GM12864 (cell line): ENCODE data around the gene ZNF385B.

ENCODE experiments used
- DNase-seq: peaks from one replicate; pipeline ENCODE4 v3.0.0-alpha.2; 2011; ENCODE audit warnings: low read depth
- H3K4me3 ChIP-seq: 2 replicates; pipeline ENCODE4 v1.5.1; 2011; ENCODE audit warnings: mild to moderate bottlenecking, low read depth, low read length, control low read depth
- TF ChIP-seq, protein P1 (sequence below): IDR thresholded peaks from 2 replicates; pipeline ENCODE4 v1.5.1; 2011; ENCODE audit warnings: low read depth, mild to moderate bottlenecking, moderate library complexity, low read length, control low read depth, inconsistent platforms; ENCODE audit errors: missing control alignments

Gene ZNF385B

DNA sequence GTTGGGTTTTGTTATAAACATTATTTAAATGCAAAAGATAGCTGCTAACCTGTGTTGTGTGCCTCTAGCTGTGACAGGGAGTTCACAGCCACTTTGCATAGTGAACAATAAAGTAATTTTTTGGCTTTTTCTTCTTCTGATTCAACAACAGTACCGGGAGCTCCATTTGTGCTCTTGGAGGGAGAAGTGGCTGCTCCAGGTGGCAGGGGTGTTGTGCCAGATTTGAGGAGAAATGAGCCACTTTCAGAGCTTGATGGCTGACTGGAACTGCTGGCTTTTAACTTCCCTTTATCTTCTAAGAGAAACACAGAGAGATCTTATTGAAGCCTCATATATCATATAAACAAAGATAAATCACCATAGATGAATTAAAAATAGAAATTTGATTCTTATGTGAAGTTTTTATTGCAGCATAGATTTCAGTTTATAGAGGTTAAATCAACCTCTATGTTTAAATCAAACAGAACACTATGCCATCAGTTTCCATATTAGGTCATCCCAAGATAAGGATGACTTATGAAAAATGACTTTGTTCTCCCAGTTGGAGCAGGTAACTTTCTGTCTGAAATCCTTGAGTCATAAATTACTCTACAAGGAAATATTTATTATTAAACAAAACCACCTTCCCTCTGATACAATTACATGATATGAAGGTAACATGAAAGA, 414.8 kb downstream of the ZNF385B start:
- H3K4me3 ChIP-seq = no peak overlapping the region
- TF ChIP-seq, protein P1, sequence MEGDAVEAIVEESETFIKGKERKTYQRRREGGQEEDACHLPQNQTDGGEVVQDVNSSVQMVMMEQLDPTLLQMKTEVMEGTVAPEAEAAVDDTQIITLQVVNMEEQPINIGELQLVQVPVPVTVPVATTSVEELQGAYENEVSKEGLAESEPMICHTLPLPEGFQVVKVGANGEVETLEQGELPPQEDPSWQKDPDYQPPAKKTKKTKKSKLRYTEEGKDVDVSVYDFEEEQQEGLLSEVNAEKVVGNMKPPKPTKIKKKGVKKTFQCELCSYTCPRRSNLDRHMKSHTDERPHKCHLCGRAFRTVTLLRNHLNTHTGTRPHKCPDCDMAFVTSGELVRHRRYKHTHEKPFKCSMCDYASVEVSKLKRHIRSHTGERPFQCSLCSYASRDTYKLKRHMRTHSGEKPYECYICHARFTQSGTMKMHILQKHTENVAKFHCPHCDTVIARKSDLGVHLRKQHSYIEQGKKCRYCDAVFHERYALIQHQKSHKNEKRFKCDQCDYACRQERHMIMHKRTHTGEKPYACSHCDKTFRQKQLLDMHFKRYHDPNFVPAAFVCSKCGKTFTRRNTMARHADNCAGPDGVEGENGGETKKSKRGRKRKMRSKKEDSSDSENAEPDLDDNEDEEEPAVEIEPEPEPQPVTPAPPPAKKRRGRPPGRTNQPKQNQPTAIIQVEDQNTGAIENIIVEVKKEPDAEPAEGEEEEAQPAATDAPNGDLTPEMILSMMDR = no peak
- DNase-seq = no peak

DNA sequence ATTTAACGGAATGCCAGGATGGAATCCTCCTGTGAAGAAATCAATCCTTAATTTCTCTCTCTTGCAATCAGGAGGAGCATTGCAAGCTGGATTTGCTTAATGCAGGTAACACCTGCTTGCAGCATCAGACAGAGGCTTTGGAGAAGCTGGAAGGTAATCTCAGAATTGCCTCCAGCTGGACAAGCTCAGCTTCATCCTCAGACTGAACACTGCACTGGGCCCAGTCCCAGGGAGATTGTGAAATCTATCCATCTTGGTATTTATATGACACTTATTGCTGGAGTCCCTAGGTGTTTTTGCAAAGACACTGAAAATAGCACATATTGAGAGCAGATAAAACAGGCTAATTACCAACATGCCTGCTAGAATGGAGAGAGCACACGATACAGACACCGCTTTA, 417.4 kb downstream of the ZNF385B start:
- H3K4me3 ChIP-seq = no peak overlapping the region
- TF ChIP-seq, protein P1 = no peak
- DNase-seq = no peak

DNA sequence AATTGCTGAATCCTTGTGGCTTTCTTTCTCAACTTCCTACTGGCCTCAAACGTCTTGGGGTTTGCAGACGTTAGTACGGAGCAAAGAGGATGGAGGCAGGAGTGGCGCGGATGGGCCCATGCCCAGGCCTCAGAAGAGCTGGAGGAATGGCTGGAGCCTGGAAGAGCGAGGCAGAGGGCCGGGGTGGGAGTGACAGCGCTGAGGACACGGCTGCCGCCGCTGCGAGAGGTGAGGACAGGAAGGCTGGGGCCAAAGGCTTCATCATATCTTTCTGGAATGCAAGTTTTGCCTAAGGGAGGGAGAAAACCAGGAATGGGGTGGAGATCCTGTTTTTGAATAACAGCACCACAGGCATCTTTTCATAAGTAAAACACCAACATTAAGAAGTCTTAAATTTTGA, 418.2 kb downstream of the ZNF385B start:
- TF ChIP-seq, protein P1 = no peak
- no peak for DNase-seq
- H3K4me3 ChIP-seq = no peak overlapping the region

DNA sequence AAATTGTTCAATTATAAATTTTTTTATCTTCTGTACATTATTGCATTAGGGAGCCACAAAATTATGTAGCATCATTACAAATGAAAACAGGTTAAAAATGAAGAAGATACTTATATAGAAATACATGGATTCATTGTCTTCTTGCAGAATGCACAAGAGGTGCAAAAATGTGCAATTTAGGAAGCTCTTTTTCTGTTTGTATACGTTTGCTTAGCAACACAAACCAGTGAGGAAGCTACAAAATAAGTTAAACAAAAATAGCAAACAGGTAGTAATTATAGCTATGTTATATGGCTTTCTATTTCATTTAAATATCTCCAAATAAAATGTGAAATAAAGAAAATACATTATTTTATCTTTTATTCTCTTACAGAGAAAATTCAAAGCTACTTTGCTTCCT, 419.2 kb downstream of the ZNF385B start:
- H3K4me3 ChIP-seq = no peak overlapping the region
- TF ChIP-seq, protein P1 = no peak
- no peak for DNase-seq

DNA sequence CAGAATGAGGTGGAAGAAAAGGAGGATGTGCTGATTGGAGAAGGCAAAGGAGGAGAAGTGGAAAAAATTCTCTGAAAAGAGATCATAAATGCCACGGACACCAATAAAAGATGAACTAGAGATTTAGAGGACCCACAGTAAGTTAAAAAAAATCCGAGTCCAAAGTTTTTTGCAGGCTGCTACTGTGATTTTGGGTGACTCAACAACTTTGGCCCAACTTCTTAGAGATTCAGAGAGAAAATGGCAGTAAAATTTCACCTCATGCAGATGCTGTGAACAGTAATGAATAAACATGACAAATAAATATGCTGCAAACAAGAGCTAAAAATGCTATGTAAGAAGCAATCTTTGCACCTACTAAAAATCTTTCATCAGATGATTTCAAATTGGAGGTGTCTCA, 419.9 kb downstream of the ZNF385B start:
- TF ChIP-seq, protein P1 = no peak
- DNase-seq = no peak
- H3K4me3 ChIP-seq = no peak overlapping the region

DNA sequence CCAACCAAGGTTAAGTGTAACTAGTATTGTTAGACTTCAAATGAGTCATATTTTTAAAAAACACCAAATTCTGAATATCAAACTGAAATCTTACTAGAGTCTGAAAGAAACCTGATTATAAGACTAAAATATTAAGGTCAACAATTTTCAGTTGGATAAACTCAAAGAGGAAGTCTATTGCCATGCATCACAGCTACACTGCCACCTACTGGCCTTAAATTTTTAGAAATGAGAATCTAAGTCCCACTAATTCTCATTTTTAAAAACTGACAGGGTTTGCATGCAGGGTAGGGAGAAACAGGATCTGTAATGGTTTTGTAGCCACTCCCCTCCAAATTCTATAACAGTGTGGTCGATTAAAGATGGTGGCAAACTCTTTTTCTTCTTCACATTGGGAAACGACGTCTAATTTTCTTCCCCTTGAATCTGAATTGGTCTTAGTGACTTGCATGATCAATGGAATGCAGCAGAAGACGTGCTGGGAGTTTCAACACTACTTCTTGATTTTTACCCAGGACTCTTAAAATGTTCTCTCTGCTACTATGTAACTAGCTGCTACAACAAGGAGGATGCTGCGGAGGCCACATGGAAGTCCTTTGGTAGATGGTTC, 420.7 kb downstream of the ZNF385B start:
- H3K4me3 ChIP-seq = no peak overlapping the region
- no peak for DNase-seq
- TF ChIP-seq, protein P1 = peak; percentile 60

DNA sequence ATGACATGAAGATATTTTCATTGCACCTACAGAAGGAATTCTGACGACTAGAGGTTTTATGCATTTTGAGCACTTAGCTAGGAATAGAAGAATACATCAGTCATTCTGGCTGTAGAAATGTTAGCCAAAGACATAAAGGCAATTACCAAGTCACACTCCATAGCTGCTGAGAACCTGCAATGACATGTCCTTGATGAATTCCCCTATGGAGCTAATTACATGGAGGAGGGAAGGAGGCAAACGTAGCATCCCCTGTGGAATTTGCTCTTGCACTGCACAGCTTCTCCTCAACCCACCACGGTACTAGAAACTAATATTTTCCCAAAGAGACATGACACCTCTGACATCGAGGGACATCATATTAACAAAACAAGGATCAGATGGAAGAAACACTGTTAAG, 422.8 kb downstream of the ZNF385B start:
- no peak overlapping the region for H3K4me3 ChIP-seq
- DNase-seq = no peak
- TF ChIP-seq, protein P1 = no peak
